ENCODE results near the gene TXNL4B. TPM values are rescaled to one million over a fixed set of nuclear protein-coding genes. Genes with fewer than 3 reads are reported as not detected.
"Not testable (repeated sequence)": the region's sequence is repeated elsewhere in the genome, so short reads cannot be mapped to it uniquely, and the experiment has no call there.

Gene TXNL4B
- total and polyA plus RNA-seq, 2 donors: 9.9 to 13.1 TPM

- no peak overlapping the region for H3K4me3 ChIP-seq (ENCODE audit: low read length in 2 of 2)
- H3K4me1 ChIP-seq (ENCODE audit: control insufficient read depth in 2 of 2, insufficient read depth in 2 of 2, low read length in 2 of 2): peaks cover 14 to 17% of the 10 kb centered on the region in 2 donors
- H3K36me3 ChIP-seq (ENCODE audit: control insufficient read depth in 2 of 2, insufficient read depth in 2 of 2, low read length in 1 of 2): peaks cover 25 to 33% of the 10 kb centered on the region in 2 donors
- H3K27me3 ChIP-seq (ENCODE audit: control insufficient read depth in 2 of 2, insufficient read depth in 1 of 2, low read length in 1 of 2): no peaks in the 10 kb centered on the region
- DNase-seq (ENCODE audit: low read depth in 6 of 9, low spot score in 9 of 9): no peak
- WGBS: 100% methylated on average over 3 of the region's 3 CpGs
- H3K9me3 ChIP-seq (ENCODE audit: control insufficient read depth in 2 of 2, insufficient read depth in 1 of 2, low read length in 1 of 2): no peaks in the 10 kb centered on the region
- H3K27ac ChIP-seq (ENCODE audit: low read depth in 1 of 2, low read length in 1 of 2): no peak overlapping the region
Measured at GRCh38 chr16:72091217-72091616, 2.2 kb downstream of the TXNL4B start.

- no peak for DNase-seq (ENCODE audit: low read depth in 6 of 9, low spot score in 9 of 9)
- WGBS: 99% methylated on average over 2 of the region's 2 CpGs
- Histone ChIP-seq H3K27me3 (ENCODE audit: control insufficient read depth in 2 of 2, insufficient read depth in 1 of 2, low read length in 1 of 2) (no peaks in the 10 kb centered on the region), H3K9me3 (ENCODE audit: control insufficient read depth in 2 of 2, insufficient read depth in 1 of 2, low read length in 1 of 2) (peaks cover 1 to 10% of the 10 kb centered on the region in 2 donors), H3K4me1 (ENCODE audit: control insufficient read depth in 2 of 2, insufficient read depth in 2 of 2, low read length in 2 of 2) (no peaks in the 10 kb centered on the region), H3K27ac (ENCODE audit: low read depth in 1 of 2, low read length in 1 of 2) (no peak overlapping the region), H3K4me3 (ENCODE audit: low read length in 2 of 2) (no peak overlapping the region), H3K36me3 (ENCODE audit: control insufficient read depth in 2 of 2, insufficient read depth in 2 of 2, low read length in 1 of 2) (peaks cover 40% of the 10 kb centered on the region in 2 donors)
Measured at GRCh38 chr16:72085002-72085401, 8.4 kb downstream of the TXNL4B start.

- Histone ChIP-seq H3K4me3 (ENCODE audit: low read length in 2 of 2) (no peak overlapping the region), H3K27me3 (ENCODE audit: control insufficient read depth in 2 of 2, insufficient read depth in 1 of 2, low read length in 1 of 2) (no peaks in the 10 kb centered on the region), H3K36me3 (ENCODE audit: control insufficient read depth in 2 of 2, insufficient read depth in 2 of 2, low read length in 1 of 2) (peaks cover 35 to 36% of the 10 kb centered on the region in 2 donors), H3K4me1 (ENCODE audit: control insufficient read depth in 2 of 2, insufficient read depth in 2 of 2, low read length in 2 of 2) (no peaks in the 10 kb centered on the region), H3K9me3 (ENCODE audit: control insufficient read depth in 2 of 2, insufficient read depth in 1 of 2, low read length in 1 of 2) (peaks cover 1 to 10% of the 10 kb centered on the region in 2 donors), H3K27ac (ENCODE audit: low read depth in 1 of 2, low read length in 1 of 2) (no peak overlapping the region)
- WGBS: 98% methylated on average over 10 of the region's 10 CpGs
- no peak for DNase-seq (ENCODE audit: low read depth in 6 of 9, low spot score in 9 of 9)
Measured at GRCh38 chr16:72084445-72084844, 9.0 kb downstream of the TXNL4B start.

GRCh38 chr16:72083778-72084404, 9.5 kb downstream of the TXNL4B start:
- no peaks in the 10 kb centered on the region for H3K27me3 ChIP-seq (ENCODE audit: control insufficient read depth in 2 of 2, insufficient read depth in 1 of 2, low read length in 1 of 2)
- DNase-seq (ENCODE audit: low read depth in 6 of 9, low spot score in 9 of 9): no peak
- no peaks in the 10 kb centered on the region for H3K4me1 ChIP-seq (ENCODE audit: control insufficient read depth in 2 of 2, insufficient read depth in 2 of 2, low read length in 2 of 2)
- no peak overlapping the region for H3K27ac ChIP-seq (ENCODE audit: low read depth in 1 of 2, low read length in 1 of 2)
- peaks cover 1 to 10% of the 10 kb centered on the region in 2 donors for H3K9me3 ChIP-seq (ENCODE audit: control insufficient read depth in 2 of 2, insufficient read depth in 1 of 2, low read length in 1 of 2)
- WGBS: 65% methylated on average over 3 of the region's 3 CpGs
- H3K36me3 ChIP-seq (ENCODE audit: control insufficient read depth in 2 of 2, insufficient read depth in 2 of 2, low read length in 1 of 2): peaks cover 30 to 32% of the 10 kb centered on the region in 2 donors
- no peak overlapping the region for H3K4me3 ChIP-seq (ENCODE audit: low read length in 2 of 2)

- DNase-seq (ENCODE audit: low read depth in 6 of 9, low spot score in 9 of 9); H3K9me3 ChIP-seq (ENCODE audit: control insufficient read depth in 2 of 2, insufficient read depth in 1 of 2, low read length in 1 of 2); H3K36me3 ChIP-seq (ENCODE audit: control insufficient read depth in 2 of 2, insufficient read depth in 2 of 2, low read length in 1 of 2); H3K4me3 ChIP-seq (ENCODE audit: low read length in 2 of 2); H3K27me3 ChIP-seq (ENCODE audit: control insufficient read depth in 2 of 2, insufficient read depth in 1 of 2, low read length in 1 of 2); H3K27ac ChIP-seq (ENCODE audit: low read depth in 1 of 2, low read length in 1 of 2); H3K4me1 ChIP-seq (ENCODE audit: control insufficient read depth in 2 of 2, insufficient read depth in 2 of 2, low read length in 2 of 2): not testable (repeated sequence)
- WGBS: 98% methylated on average over 2 of the region's 5 CpGs
Measured at GRCh38 chr16:72076991-72077706, 16.3 kb downstream of the TXNL4B start.

GRCh38 chr16:72075067-72075466, 18.4 kb downstream of the TXNL4B start:
- DNase-seq (ENCODE audit: low read depth in 6 of 9, low spot score in 9 of 9); H3K27ac ChIP-seq (ENCODE audit: low read depth in 1 of 2, low read length in 1 of 2): not testable (repeated sequence)
- over 99% methylated on average over 2 of the region's 6 CpGs for WGBS

GRCh38 chr16:72073560-72074230, 19.7 kb downstream of the TXNL4B start:
- Histone ChIP-seq H3K4me1 (ENCODE audit: control insufficient read depth in 2 of 2, insufficient read depth in 2 of 2, low read length in 2 of 2) (no peaks in the 10 kb centered on the region), H3K27ac (ENCODE audit: low read depth in 1 of 2, low read length in 1 of 2) (no peak overlapping the region), H3K9me3 (ENCODE audit: control insufficient read depth in 2 of 2, insufficient read depth in 1 of 2, low read length in 1 of 2) (no peaks in the 10 kb centered on the region), H3K4me3 (ENCODE audit: low read length in 2 of 2) (no peak overlapping the region), H3K36me3 (ENCODE audit: control insufficient read depth in 2 of 2, insufficient read depth in 2 of 2, low read length in 1 of 2) (peaks cover 0 to 4% of the 10 kb centered on the region in 2 donors), H3K27me3 (ENCODE audit: control insufficient read depth in 2 of 2, insufficient read depth in 1 of 2, low read length in 1 of 2) (no peaks in the 10 kb centered on the region)
- WGBS: 94% methylated on average over 8 of the region's 8 CpGs
- no peak for DNase-seq (ENCODE audit: low read depth in 6 of 9, low spot score in 9 of 9)

More at GRCh38 chr16:72075067-72075466, 18.4 kb downstream of the TXNL4B start:
- not testable (repeated sequence) for H3K4me3 ChIP-seq (ENCODE audit: low read length in 2 of 2); H3K36me3 ChIP-seq (ENCODE audit: control insufficient read depth in 2 of 2, insufficient read depth in 2 of 2, low read length in 1 of 2); H3K9me3 ChIP-seq (ENCODE audit: control insufficient read depth in 2 of 2, insufficient read depth in 1 of 2, low read length in 1 of 2); H3K4me1 ChIP-seq (ENCODE audit: control insufficient read depth in 2 of 2, insufficient read depth in 2 of 2, low read length in 2 of 2); H3K27me3 ChIP-seq (ENCODE audit: control insufficient read depth in 2 of 2, insufficient read depth in 1 of 2, low read length in 1 of 2)

GRCh38 chr16:72072514-72073342, 20.7 kb downstream of the TXNL4B start:
- no peak overlapping the region for H3K4me3 ChIP-seq (ENCODE audit: low read length in 2 of 2)
- no peaks in the 10 kb centered on the region for H3K4me1 ChIP-seq (ENCODE audit: control insufficient read depth in 2 of 2, insufficient read depth in 2 of 2, low read length in 2 of 2)
- no peaks in the 10 kb centered on the region for H3K27me3 ChIP-seq (ENCODE audit: control insufficient read depth in 2 of 2, insufficient read depth in 1 of 2, low read length in 1 of 2)
- H3K36me3 ChIP-seq (ENCODE audit: control insufficient read depth in 2 of 2, insufficient read depth in 2 of 2, low read length in 1 of 2): peaks cover 0 to 2% of the 10 kb centered on the region in 2 donors
- no peaks in the 10 kb centered on the region for H3K9me3 ChIP-seq (ENCODE audit: control insufficient read depth in 2 of 2, insufficient read depth in 1 of 2, low read length in 1 of 2)
- 93% methylated on average over 12 of the region's 12 CpGs for WGBS
- no peak overlapping the region for H3K27ac ChIP-seq (ENCODE audit: low read depth in 1 of 2, low read length in 1 of 2)
- DNase-seq (ENCODE audit: low read depth in 6 of 9, low spot score in 9 of 9): no peak
